Measurements from ENCODE around the gene UBE4B.

The UBE4B gene

GRCh38 chr1:10171105-10171767, 138.5 kb downstream of the UBE4B start:
- CTCF ChIA-PET = no interaction called here
- POLR2A ChIA-PET = interaction anchor here (1.1 kb wide), 1 partner anchor 39 kb away, joined by 3 read pairs; the partner anchor contains the start of gene KIF1B
- TF ChIP-seq TARDBP (IDR thresholded peaks at IDR 0.05) (no peak), LEF1 (IDR thresholded peaks at IDR 0.05; ENCODE audit: borderline replicate concordance) (no peak), FOXM1 (IDR thresholded peaks at IDR 0.05; ENCODE audit: borderline replicate concordance) (no peak), FOXK2 (IDR thresholded peaks at IDR 0.05) (no peak), FOXA1 (IDR thresholded peaks at IDR 0.05) (no peak), NFRKB (IDR thresholded peaks at IDR 0.05) (no peak), PKNOX1 (IDR thresholded peaks at IDR 0.05) (no peak), L3MBTL2 (conservative IDR thresholded peaks at IDR 0.05) (no peak), SUZ12 (IDR thresholded peaks at IDR 0.05) (no peak), SP1 (IDR thresholded peaks at IDR 0.05) (no peak), ARNT (IDR thresholded peaks at IDR 0.05) (no peak), HDGF (IDR thresholded peaks at IDR 0.05; ENCODE audit: borderline replicate concordance) (no peak), ZNF384 (IDR thresholded peaks at IDR 0.05) (no peak), BHLHE40 (IDR thresholded peaks at IDR 0.05; ENCODE audit: borderline replicate concordance) (no peak), CTBP1 (IDR thresholded peaks at IDR 0.05; ENCODE audit: borderline replicate concordance) (no peak), ELF4 (IDR thresholded peaks at IDR 0.05) (no peak)
- no peak for DNase-seq (ENCODE audit: extremely low spot score)

- TF ChIP-seq L3MBTL2 (conservative IDR thresholded peaks at IDR 0.05) (no peak), FOXA1 (IDR thresholded peaks at IDR 0.05) (no peak), TARDBP (IDR thresholded peaks at IDR 0.05) (no peak), NFRKB (IDR thresholded peaks at IDR 0.05) (no peak), SUZ12 (IDR thresholded peaks at IDR 0.05) (no peak), ARNT (IDR thresholded peaks at IDR 0.05) (no peak), PKNOX1 (IDR thresholded peaks at IDR 0.05) (no peak), ZNF384 (IDR thresholded peaks at IDR 0.05) (no peak), BHLHE40 (IDR thresholded peaks at IDR 0.05; ENCODE audit: borderline replicate concordance) (no peak), FOXK2 (IDR thresholded peaks at IDR 0.05) (no peak), SP1 (IDR thresholded peaks at IDR 0.05) (no peak), FOXM1 (IDR thresholded peaks at IDR 0.05; ENCODE audit: borderline replicate concordance) (no peak), CTBP1 (IDR thresholded peaks at IDR 0.05; ENCODE audit: borderline replicate concordance) (no peak), ELF4 (IDR thresholded peaks at IDR 0.05) (no peak), HDGF (IDR thresholded peaks at IDR 0.05; ENCODE audit: borderline replicate concordance) (no peak), LEF1 (IDR thresholded peaks at IDR 0.05; ENCODE audit: borderline replicate concordance) (no peak)
- CTCF ChIA-PET = no interaction called here
Measured at GRCh38 chr1:10171995-10172669, 139.4 kb downstream of the UBE4B start.

GRCh38 chr1:10173582-10173981, 140.8 kb downstream of the UBE4B start:
- no peak for TF ChIP-seq TARDBP (IDR thresholded peaks at IDR 0.05)
- no peak for TF ChIP-seq SUZ12 (IDR thresholded peaks at IDR 0.05)
- no peak for TF ChIP-seq BHLHE40 (IDR thresholded peaks at IDR 0.05; ENCODE audit: borderline replicate concordance)
- TF ChIP-seq HDGF (IDR thresholded peaks at IDR 0.05; ENCODE audit: borderline replicate concordance) = no peak
- no peak for TF ChIP-seq NFRKB (IDR thresholded peaks at IDR 0.05)
- TF ChIP-seq ZNF384 (IDR thresholded peaks at IDR 0.05) = no peak
- TF ChIP-seq ELF4 (IDR thresholded peaks at IDR 0.05) = no peak
- TF ChIP-seq LEF1 (IDR thresholded peaks at IDR 0.05; ENCODE audit: borderline replicate concordance) = no peak
- TF ChIP-seq SP1 (IDR thresholded peaks at IDR 0.05) = no peak
- no peak for TF ChIP-seq ARNT (IDR thresholded peaks at IDR 0.05)
- no peak for TF ChIP-seq L3MBTL2 (conservative IDR thresholded peaks at IDR 0.05)
- TF ChIP-seq FOXK2 (IDR thresholded peaks at IDR 0.05) = no peak
- no peak for TF ChIP-seq FOXM1 (IDR thresholded peaks at IDR 0.05; ENCODE audit: borderline replicate concordance)
- no peak for TF ChIP-seq CTBP1 (IDR thresholded peaks at IDR 0.05; ENCODE audit: borderline replicate concordance)
- no peak for TF ChIP-seq PKNOX1 (IDR thresholded peaks at IDR 0.05)
- TF ChIP-seq FOXA1 (IDR thresholded peaks at IDR 0.05) = no peak
- ChIA-PET CTCF (no interaction called here), POLR2A (no interaction called here)

More at GRCh38 chr1:10171995-10172669, 139.4 kb downstream of the UBE4B start:
- POLR2A ChIA-PET = no interaction called here
- no peak for DNase-seq (ENCODE audit: extremely low spot score)

GRCh38 chr1:10177876-10178275, 145.1 kb downstream of the UBE4B start:
- no peak for TF ChIP-seq ARNT (IDR thresholded peaks at IDR 0.05)
- TF ChIP-seq FOXK2 (IDR thresholded peaks at IDR 0.05) = no peak
- no peak for TF ChIP-seq SUZ12 (IDR thresholded peaks at IDR 0.05)
- TF ChIP-seq LEF1 (IDR thresholded peaks at IDR 0.05; ENCODE audit: borderline replicate concordance) = no peak
- TF ChIP-seq SP1 (IDR thresholded peaks at IDR 0.05) = no peak
- no peak for TF ChIP-seq PKNOX1 (IDR thresholded peaks at IDR 0.05)
- ChIA-PET POLR2A (no interaction called here), CTCF (interaction anchor here (0.7 kb wide), 1 partner anchor 16 kb away, joined by 3 read pairs; no protein-coding TSS in a partner anchor)
- no peak for DNase-seq (ENCODE audit: extremely low spot score)

More at GRCh38 chr1:10173582-10173981, 140.8 kb downstream of the UBE4B start:
- no peak for DNase-seq (ENCODE audit: extremely low spot score)

Measured in HEK293T (cell line).